NCI-H128 (cell line): ENCODE measurements around the gene LHX5.

ENCODE experiments used
- DNase-seq: peaks from one replicate; lab custom pipeline; 2025; ENCODE audit not compliant: unreplicated experiment; lab: John Stamatoyannopoulos, UW

The LHX5 gene

GRCh38 chr12:113420996-113421595, 50.6 kb downstream of the LHX5 start:
- no peak for DNase-seq

DNA sequence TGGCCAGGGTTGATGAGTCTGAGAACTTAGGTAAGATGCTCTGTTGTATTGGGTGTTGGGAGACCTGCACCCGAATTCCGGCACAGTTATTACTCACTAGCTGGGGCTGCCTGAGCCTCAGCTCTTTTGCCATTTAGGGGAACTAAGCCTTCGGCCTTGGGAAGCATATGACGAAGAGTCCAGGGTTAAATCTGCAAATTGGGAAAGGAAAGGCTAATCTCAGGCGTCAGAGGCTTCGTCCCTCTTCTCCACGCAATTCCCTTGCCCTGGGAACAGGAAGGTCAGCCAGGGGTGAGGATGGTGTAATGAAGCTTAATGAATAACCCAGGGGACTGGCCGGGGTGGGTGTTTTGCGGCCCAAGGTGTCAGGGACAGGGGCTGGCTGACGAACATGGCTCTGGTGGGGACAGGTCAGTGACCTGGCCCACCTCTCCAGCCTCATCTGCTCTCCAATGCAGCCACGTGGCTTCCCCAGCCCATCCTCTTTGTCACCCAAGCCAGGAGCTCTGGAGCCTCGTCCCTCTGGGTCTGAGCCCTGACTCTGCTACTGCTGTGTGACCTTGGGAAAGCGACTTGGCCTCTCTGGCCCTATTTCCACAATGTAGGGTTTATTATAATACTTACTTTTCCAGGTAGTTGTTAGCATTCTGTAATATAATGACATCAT, 53.3 kb downstream of the LHX5 start:
- DNase-seq, result no peak

DNA sequence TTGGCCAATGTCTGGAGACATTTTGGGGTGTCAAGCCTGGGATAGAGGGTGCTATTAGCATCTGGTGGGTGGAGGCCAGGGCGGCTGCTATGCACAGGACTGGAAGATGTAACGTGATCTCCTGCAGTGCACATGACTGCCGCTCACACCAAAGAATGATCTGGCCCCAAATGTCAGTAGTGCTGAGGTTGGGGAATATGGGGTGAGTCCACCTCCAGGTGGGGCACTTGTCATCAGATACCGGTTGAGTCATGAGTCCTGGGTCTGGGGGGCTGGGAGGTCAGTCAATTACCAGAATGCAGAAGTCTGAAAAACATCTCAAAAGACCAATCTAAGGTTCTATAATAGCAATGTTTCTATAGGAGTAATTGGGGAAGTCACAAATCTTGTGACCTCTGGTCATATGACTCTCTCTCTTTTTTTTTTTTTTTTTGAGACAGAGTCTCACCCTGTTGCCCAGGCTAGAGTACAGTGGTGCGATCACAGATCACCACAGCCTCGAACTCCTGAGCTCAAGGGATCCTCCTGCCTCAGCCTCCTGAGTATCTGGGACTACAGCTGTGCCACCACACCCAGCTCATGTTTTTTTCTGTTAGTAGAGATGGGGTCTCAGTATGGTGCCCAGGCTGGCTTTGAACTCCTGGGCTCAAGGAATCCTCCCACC, 55.4 kb downstream of the LHX5 start:
- no peak for DNase-seq

DNA sequence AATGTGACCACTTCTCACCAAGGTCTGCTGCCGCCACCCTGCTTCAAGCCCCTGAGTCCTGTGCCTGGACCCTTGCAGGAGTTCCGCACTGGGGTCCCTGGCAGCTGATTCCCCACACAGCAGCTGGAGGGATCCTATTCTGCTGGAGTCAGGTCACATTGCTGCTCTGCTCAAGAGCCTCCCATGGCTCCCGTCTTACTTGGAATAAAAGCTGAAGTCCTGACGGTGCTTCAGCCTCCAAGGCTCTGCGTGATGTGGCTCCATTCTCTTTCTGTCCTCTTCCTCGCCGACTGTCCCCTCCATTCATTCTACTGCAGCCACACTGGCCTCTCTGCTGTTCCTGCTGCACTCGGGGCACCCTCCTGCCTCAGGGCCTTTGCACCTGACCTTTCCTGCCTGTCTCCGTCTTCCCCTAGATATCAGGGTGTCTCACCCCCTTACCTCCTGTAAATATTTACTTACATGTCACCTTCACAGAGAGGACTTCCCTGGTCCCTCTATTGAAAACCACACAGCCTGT, 57.1 kb downstream of the LHX5 start:
- no peak for DNase-seq

DNA sequence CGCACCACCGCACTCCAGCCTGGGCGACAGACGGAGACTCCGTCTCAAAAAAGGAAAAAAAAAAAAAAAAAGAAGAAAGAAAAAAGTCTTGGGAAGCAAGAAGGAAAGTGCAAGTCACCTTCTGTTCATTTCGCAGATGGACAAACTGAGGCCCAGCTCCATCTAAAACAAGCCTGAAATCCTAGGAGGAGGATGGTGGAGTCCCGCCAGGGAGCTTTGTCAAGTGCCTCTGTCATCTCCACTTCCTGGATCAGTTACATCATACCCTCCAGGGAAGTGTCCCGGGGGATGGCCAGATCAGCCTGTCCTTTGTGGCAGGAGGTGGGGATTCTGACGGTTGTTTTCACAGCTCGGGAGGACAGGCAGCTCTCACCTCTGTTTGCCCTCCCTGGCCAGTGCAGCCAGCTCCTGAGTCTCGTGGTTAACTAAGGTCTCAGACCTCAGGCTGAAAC, 58.2 kb downstream of the LHX5 start:
- DNase-seq, result no peak
